ENCODE data around the gene CDT1.
"Not testable (repeated sequence)": the region's sequence is repeated elsewhere in the genome, so short reads cannot be mapped to it uniquely, and the experiment has no call there.

Gene CDT1

DNA sequence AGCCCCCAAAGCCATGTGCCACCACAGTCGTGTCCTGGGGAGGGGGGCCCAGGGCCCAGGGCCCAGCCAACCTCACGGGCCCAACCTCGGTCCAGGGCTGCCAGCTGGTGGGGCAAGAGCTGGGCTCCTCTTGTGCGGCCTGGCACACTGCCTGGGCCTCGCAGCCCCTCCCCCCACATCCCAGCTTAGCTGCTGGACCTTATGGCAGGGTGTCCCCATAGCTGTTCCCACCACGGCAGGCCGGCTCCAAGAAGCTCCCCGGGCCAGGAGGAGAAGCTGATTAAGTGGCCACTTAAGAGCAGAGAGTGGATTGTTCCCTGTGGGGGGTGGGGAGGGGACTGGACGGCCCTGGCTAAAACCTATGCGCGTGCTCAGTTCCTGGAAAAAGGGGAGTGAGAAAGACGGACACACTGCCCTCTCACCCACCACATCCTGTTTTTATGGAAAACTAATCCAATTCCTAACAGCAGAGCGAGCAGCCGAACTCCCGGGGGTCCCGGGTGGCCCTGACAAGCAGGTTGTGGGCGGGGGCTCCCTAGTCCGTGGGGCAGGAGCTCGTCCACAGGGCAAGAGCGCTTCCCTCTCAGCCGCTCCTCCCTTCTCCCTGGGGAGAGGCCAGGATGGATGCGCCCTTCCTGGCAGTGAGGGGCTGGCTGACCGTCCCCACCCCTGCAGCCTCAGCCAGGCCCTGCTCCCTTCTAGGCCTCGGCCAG is 35.4 kb upstream of the CDT1 start:
- no peak for DNase-seq (ENCODE audit: low read depth in 2 of 2)

DNA sequence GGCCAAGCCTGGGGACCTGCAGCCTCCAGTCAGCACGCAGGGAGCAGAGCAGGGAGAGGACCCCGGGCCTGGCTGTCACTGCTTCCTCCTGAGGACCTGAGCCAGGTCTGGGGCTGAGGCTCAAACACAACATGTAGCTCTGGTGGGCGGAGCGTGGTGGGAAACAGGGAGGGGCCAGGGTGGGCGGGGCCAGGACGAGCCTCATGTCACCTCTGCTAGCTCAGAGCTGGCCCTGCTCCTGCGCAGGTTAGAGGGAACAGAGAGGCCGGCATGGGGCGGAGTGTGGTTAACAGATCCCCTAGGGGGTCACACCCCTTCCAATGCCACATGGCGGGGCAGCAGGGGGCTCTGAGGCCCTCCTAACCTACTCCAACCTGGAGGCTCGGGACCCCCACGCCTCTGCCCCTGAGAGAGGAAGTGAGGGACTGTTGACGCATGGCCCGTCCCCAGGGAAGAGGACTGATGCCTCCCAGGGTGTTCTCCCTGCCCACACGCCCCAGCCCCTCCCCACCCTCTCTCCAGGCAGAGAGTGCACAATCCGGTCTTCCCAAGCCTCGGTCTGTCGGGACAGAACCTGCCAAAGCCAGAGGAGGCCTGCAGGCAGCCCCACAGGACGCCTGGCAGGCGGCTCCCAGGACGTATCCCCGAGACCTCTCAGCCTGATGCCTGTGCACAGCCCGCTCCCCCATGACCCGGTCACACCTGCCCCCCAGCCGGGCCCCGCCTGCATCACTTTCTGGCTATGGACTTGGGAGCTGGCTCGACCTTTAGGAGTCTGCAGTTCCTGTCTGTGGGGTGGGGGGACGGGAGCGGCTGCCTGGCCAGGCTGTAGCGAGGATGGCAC is 33.8 kb upstream of the CDT1 start:
- DNase-seq (ENCODE audit: low read depth in 2 of 2): no peak

- DNase-seq (ENCODE audit: low read depth in 2 of 2): no peak
These were observed 32.9 kb upstream of the CDT1 start for GRCh38 chr16:88770461-88771293.

GRCh38 chr16:88771294-88771772 is 32.3 kb upstream of the CDT1 start:
- DNase-seq (ENCODE audit: low read depth in 2 of 2): no peak

DNA sequence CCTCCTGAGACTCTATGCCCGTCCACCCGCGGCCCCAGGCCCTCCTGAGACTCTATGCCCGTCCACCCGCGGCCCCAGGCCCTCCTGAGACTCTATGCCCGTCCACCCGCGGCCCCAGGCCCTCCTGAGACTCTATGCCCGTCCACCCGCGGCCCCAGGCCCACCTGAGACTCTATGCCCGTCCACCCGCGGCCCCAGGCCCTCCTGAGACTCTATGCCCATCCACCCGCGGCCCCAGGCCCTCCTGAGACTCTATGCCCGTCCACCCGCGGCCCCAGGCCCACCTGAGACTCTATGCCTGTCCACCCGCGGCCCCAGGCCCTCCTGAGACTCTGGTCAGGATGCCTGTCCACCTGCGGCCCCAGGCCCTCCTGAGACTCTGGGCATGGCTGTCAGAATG is 31.8 kb upstream of the CDT1 start:
- DNase-seq (ENCODE audit: low read depth in 2 of 2): not testable (repeated sequence)

DNA sequence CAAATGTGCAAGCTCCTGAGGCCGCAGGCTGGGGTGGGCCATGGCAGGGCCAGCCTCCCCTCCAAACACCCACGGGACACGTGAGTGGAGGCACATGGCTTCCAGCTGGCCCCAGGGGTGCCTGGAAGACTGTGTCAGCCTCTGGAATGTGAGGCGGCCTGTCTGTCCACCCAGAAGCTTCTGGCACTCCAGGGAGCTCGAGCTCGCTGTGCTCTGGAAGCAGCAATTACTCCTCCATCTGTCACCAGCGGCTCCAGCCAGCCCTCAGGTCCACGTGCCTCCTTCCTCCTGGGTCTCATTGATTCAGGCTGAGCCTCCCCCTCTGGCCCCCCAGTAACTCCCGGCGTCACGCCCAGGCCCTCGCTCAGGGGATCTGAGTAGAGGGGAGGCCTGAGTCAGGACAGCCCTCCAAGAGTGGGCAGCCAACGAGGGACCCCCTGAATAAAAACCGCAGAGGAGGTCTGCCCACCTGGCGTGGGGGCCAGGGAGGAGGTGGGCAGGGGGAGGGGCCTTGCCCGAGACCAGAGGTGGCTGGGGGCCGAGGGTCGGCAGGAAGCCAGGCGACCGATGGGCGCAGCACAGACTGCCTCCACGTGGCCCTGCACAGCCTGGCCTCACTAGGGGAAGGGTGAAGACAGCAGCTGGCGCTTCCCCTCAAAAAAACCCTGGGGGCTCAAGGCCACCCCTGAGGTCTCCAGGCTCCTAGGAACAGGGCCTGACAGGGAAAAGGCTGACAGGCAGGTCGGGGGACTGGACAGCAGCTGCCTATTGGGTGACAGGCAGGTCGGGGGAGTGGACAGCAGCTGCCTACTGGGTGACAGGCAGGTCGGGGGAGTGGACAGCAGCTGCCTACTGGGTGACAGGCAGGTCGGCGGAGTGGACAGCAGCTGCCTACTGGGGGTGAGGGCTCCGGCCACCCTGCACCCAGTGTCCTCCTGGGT is 30.4 kb upstream of the CDT1 start:
- no peak for DNase-seq (ENCODE audit: low read depth in 2 of 2)

GRCh38 chr16:88773812-88774291 is 29.7 kb upstream of the CDT1 start:
- no peak for DNase-seq (ENCODE audit: low read depth in 2 of 2)

GRCh38 chr16:88774544-88775393 is 28.8 kb upstream of the CDT1 start:
- no peak for DNase-seq (ENCODE audit: low read depth in 2 of 2)

GRCh38 chr16:88775825-88776224 is 27.8 kb upstream of the CDT1 start:
- DNase-seq (ENCODE audit: low read depth in 2 of 2): no peak

- DNase-seq (ENCODE audit: low read depth in 2 of 2): no peak
These were observed 25.9 kb upstream of the CDT1 start for GRCh38 chr16:88777471-88778270.

- no peak for DNase-seq (ENCODE audit: low read depth in 2 of 2)
These were observed 25.4 kb upstream of the CDT1 start for GRCh38 chr16:88778271-88778525.

DNA sequence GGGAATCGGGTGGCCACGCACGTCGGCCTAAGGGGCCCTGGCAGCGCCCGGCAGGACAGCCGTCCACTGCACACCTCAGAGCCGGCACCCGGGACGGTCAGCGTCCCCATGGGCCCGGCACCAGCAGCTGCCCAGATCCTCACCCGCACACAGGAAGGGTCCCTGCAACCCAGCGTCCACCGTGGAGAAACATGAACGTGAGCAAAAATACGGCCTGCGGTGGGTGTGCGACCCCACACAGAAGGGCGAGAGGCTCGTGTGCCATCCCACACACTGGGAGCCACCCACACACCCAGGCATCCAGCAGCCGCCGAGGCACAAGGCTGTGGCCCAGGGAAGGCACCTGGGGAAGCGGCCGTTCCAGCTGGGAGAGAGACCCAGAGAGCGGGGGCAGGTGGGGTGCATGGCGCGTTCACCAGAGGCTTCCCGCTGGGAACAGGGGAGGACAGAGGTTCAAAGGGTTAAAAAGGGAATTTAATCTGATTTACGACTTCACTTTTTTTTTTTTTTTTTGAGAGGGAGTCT is 25.0 kb upstream of the CDT1 start:
- DNase-seq (ENCODE audit: low read depth in 2 of 2): no peak

GRCh38 chr16:88779406-88780141 is 24.0 kb upstream of the CDT1 start:
- no peak for DNase-seq (ENCODE audit: low read depth in 2 of 2)

GRCh38 chr16:88780142-88781062 is 23.2 kb upstream of the CDT1 start:
- no peak for DNase-seq (ENCODE audit: low read depth in 2 of 2)

- DNase-seq (ENCODE audit: low read depth in 2 of 2): peak in 1 of 2 donors; percentile 63
These were observed 22.2 kb upstream of the CDT1 start for GRCh38 chr16:88781140-88782077.

All from activated CD4-positive, alpha-beta T cell treated with anti-CD3 and anti-CD28 coated beads for 24 hours (primary cell).